Vagina (tissue), 2 donors: ENCODE measurements around the gene PNCK. TPM values are rescaled to one million over a fixed set of nuclear protein-coding genes. Genes with fewer than 3 reads are reported as not detected.

Experiments
- DNase-seq, 2 donors: peaks; one replicate each; pipeline ENCODE4 v3.0.0-alpha.2; 2017; ENCODE audit errors: extremely low spot score in 2 of 2
- H3K27ac ChIP-seq: fragments of 200-600 bp; sonication (generic); one replicate; pipeline ENCODE4 v1.5.1; 2019
- H3K27me3 ChIP-seq: fragments of 200-600 bp; sonication (generic); one replicate; pipeline ENCODE4 v1.5.1; 2019
- H3K36me3 ChIP-seq, 2 donors: fragments of 200-600 bp; sonication (generic); one replicate each; pipeline ENCODE4 v1.5.1; 2017 to 2019
- H3K4me1 ChIP-seq: fragments of 200-600 bp; sonication (generic); one replicate; pipeline ENCODE4 v1.5.1; 2019
- H3K4me3 ChIP-seq, 2 donors: fragments of 200-600 bp; sonication (generic); 1 replicate in 1 of 2; 2 replicates in 1 of 2; pipeline ENCODE4 v1.5.1; 2016 to 2019
- H3K9me3 ChIP-seq: fragments of 200-600 bp; sonication (generic); one replicate; pipeline ENCODE4 v1.5.1; 2019
- CTCF ChIP-seq, 3 experiments: fragments of 450-650 bp in 2 of 3; fragments of 200-600 bp in 1 of 3; sonication (generic) in 1 of 3; IDR thresholded peaks; one replicate each; pipeline ENCODE4 v1.5.1; 2017 to 2019; ENCODE audit warnings: antibody characterized with exemption in 3 of 3, mild to moderate bottlenecking in 2 of 3, moderate library complexity in 2 of 3
- POLR2A ChIP-seq, 2 donors: fragments of 450-650 bp; IDR thresholded peaks; one replicate each; pipeline ENCODE4 v1.6.1; 2017; ENCODE audit warnings: antibody characterized with exemption in 2 of 2, mild to moderate bottlenecking in 2 of 2, moderate library complexity in 2 of 2
- POLR2AphosphoS5 ChIP-seq, 2 donors: sonication (generic); formaldehyde crosslinking; IDR thresholded peaks; one replicate each; pipeline ENCODE4 v1.9.0; 2017; ENCODE audit warnings: antibody characterized with exemption in 2 of 2, mild to moderate bottlenecking in 2 of 2, low read depth in 1 of 2; ENCODE audit not compliant: insufficient read depth in 1 of 2
- intact Hi-C: fragments of 100-400 bp; cut with DNase I; formaldehyde crosslinking; loops from one replicate; pipeline ENCODE4 v1.15.1; 2023
- total RNA-seq: library from RNA; depleted of rRNA; stranded (reverse); fragments of >200 nt; gene quantifications from one replicate; pipeline ENCODE4 v1.2.3, GENCODE V29; 2016

PNCK gene
- total RNA-seq, 1 donor from 2014 or later: 9.3 TPM

GRCh38 chrX:153638436-153639176 is 35.0 kb downstream of the PNCK start:
- Histone ChIP-seq H3K27me3 (no peaks in the 10 kb centered on the region), H3K36me3 (no peaks in the 10 kb centered on the region), H3K4me1 (peaks cover 5% of the 10 kb centered on the region), H3K27ac (no peak overlapping the region), H3K4me3 (no peak overlapping the region), H3K9me3 (no peaks in the 10 kb centered on the region)
- TF ChIP-seq POLR2A (IDR thresholded peaks at IDR 0.05): no peak
- no peak for TF ChIP-seq POLR2AphosphoS5 (IDR thresholded peaks at IDR 0.05; ENCODE audit: insufficient read depth in 1 of 2, low read depth in 1 of 2)
- TF ChIP-seq CTCF (IDR thresholded peaks at IDR 0.05): no peak
- DNase-seq: no peak
- intact Hi-C loops: no loop called here

GRCh38 chrX:153638041-153638371 is 35.6 kb downstream of the PNCK start:
- TF ChIP-seq CTCF (IDR thresholded peaks at IDR 0.05) (no peak), POLR2AphosphoS5 (IDR thresholded peaks at IDR 0.05; ENCODE audit: insufficient read depth in 1 of 2, low read depth in 1 of 2) (no peak), POLR2A (IDR thresholded peaks at IDR 0.05) (no peak)
- Histone ChIP-seq H3K27ac (no peak overlapping the region), H3K4me1 (no peaks in the 10 kb centered on the region), H3K36me3 (no peaks in the 10 kb centered on the region), H3K4me3 (no peak overlapping the region), H3K9me3 (no peaks in the 10 kb centered on the region), H3K27me3 (no peaks in the 10 kb centered on the region)
- intact Hi-C loops: no loop called here
- DNase-seq: no peak

- Histone ChIP-seq H3K27me3 (no peaks in the 10 kb centered on the region), H3K4me1 (no peaks in the 10 kb centered on the region), H3K27ac (no peak overlapping the region), H3K36me3 (no peaks in the 10 kb centered on the region), H3K4me3 (no peak overlapping the region), H3K9me3 (no peaks in the 10 kb centered on the region)
- TF ChIP-seq CTCF (IDR thresholded peaks at IDR 0.05) (no peak), POLR2AphosphoS5 (IDR thresholded peaks at IDR 0.05; ENCODE audit: insufficient read depth in 1 of 2, low read depth in 1 of 2) (no peak), POLR2A (IDR thresholded peaks at IDR 0.05) (no peak)
- DNase-seq: no peak
- intact Hi-C loops: no loop called here
Observed at GRCh38 chrX:153637121-153638040, 36.2 kb downstream of the PNCK start.

GRCh38 chrX:153636716-153637115 is 36.9 kb downstream of the PNCK start:
- no peak overlapping the region for H3K4me3 ChIP-seq
- intact Hi-C loops: no loop called here
- H3K27ac ChIP-seq: no peak overlapping the region
- no peak for DNase-seq
- no peaks in the 10 kb centered on the region for H3K9me3 ChIP-seq
- TF ChIP-seq CTCF (IDR thresholded peaks at IDR 0.05) (no peak), POLR2A (IDR thresholded peaks at IDR 0.05) (no peak)
- no peaks in the 10 kb centered on the region for H3K4me1 ChIP-seq
- H3K27me3 ChIP-seq: no peaks in the 10 kb centered on the region
- H3K36me3 ChIP-seq: no peaks in the 10 kb centered on the region
